ENCODE measurements around the gene GPR39.

Gene GPR39

GRCh38 chr2:132646540-132647108, 230.0 kb downstream of the GPR39 start:
- no peak for DNase-seq

DNA sequence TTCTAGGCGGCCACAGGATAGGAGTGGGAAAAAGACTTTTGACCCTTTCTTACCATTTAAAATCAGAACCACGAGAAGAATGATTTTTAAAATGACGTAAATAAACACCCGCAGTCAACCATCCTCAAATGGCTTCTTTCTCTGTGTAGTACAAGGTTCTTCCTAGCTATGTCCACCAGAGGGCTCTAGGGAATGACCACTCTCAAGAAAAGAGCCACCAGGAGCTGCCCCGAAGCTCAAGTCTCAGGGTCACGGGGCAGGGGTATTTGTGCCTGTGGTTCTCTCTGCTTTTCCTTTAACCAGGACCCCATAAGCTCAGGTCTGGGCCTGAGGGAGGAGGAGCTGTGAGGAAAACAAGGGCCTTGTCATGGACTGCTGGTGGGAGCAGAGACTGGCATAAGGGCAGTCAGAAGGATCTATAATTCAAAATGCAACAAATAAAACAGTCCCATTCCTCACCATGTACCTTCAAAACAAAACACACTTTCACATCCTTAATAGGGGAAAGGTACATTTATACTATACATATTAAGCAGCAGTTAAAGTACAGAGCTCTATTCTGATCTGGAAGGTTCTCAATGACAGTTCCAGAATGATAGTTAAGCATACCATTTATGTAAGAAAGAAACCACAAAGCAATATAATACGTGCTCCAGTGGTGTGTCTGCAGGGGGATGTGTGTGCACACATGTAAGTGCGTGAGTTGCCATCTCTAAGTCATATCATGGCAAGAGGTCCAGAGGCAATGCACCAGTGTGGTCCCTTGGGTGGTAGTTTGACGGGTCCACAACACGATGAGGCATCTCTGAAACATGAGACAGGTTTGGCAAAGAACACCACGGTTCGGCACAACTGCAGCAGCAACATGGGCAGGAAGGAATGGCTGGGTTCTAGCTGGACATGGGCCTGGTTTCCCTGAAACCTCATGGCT, 234.8 kb downstream of the GPR39 start:
- no peak for DNase-seq

DNA sequence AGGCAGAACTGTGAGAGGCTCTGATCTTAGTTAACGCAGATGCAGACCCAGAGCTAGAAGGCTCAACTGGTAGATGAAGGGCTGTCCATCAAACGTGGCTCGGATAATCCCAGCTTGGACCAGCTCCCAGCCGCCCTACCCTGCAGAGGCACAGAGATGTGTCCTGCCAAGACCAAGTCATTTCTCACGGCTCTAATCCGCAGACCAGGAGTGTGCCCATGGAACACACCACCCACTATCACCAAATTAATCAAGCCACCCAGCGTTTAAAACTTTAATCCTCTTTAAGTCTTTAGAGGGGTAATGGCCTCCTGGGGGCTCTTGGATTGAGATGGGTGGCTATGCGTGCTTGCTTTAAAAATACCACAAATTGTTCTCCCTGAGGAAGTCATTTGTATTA, 235.9 kb downstream of the GPR39 start:
- no peak for DNase-seq

DNA sequence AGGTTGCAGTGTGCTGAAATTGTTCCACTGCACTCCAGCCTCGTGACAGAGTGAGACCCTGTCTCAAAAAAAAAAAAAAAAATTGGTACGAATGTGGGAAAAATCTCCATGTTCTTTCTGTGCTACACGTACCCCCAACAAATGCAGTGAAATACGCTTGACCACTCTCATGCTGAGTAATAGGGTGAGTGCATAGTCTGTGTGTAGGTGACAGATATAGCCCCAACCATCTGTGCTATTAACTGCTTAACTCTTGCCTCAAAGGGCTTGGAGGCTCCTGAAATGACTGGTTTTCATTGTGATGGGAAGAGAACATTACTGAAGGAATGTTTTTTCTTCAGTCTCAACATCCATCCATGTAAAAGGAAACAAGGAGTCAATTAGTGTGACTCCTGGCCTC, 237.7 kb downstream of the GPR39 start:
- no peak for DNase-seq

GRCh38 chr2:132654968-132655367, 238.4 kb downstream of the GPR39 start:
- DNase-seq: no peak

- no peak for DNase-seq
Measured at GRCh38 chr2:132656266-132656975, 239.8 kb downstream of the GPR39 start.

- DNase-seq: no peak
Measured at GRCh38 chr2:132659331-132659730, 242.7 kb downstream of the GPR39 start.

- no peak for DNase-seq
Measured at GRCh38 chr2:132662732-132663131, 246.1 kb downstream of the GPR39 start.

DNA sequence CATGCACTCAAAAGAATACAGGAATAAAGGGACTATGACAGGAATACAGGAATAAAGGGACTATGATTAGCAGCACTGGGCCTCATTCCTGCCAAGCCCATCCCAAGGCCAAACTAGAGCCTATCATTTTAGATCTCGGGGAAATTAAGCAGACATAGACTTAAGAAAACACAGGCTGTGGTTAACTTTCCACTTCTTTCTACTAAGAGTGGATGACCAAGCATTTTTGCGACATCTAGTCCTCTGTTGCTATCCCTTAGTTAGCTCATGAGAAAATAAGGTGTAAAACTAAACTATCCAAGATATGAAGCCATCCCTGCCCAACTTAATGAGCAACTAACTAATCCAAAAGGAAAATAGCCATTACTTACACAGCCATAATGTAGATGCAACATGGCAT, 247.5 kb downstream of the GPR39 start:
- no peak for DNase-seq

DNA sequence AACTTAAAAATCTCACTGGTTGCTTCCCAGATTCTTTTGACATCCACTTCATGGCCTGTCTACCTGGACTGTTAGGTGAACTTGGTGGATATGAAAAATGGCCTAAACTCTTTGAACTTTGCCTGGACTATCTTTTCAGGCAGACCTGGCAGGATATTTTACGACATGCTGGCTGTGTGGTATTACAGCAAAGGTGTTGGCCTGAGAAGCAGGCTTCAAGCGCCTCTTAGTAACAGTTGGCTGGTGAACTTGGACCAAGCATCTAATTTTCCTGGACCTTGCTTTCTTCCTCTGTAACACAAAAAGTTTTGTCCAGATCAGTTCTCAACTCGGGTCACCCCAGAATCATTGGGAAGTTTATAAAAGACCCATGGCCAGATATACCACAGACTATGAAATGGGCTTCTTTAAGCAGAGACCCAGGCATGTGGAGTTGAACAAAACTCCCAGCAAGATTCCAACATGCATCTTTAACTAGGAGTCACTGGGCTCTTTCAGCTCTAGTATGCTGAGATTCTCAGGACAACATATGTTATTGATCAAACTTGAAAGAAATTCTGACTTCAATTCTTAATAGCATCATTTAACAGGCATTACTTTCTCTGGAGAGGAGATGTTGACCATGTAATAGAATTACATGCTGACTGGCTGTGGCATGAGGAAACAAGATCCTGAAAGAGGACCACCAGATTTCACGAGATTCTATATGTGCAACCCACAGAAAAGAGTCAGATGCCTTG, 249.0 kb downstream of the GPR39 start:
- DNase-seq: no peak

DNA sequence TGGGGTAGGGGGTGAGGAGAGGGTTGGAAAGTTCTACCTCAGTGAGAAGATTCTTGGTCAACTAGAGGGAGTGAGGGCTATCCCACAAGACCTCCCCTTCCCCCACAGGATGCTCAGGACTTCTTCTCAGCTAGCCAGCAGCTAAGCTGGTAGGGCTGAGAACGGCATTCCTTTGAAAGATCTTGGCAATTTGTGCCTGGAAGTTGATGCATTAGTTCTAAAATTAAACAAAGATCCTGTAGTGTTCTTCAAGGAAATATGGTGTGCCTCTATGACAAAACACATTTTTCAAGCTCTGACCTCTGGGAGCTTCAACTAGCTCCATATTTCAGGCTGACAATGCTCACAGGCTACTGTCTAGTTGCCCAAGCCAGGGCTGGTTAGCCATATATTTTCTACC, 251.1 kb downstream of the GPR39 start:
- DNase-seq: no peak

DNA sequence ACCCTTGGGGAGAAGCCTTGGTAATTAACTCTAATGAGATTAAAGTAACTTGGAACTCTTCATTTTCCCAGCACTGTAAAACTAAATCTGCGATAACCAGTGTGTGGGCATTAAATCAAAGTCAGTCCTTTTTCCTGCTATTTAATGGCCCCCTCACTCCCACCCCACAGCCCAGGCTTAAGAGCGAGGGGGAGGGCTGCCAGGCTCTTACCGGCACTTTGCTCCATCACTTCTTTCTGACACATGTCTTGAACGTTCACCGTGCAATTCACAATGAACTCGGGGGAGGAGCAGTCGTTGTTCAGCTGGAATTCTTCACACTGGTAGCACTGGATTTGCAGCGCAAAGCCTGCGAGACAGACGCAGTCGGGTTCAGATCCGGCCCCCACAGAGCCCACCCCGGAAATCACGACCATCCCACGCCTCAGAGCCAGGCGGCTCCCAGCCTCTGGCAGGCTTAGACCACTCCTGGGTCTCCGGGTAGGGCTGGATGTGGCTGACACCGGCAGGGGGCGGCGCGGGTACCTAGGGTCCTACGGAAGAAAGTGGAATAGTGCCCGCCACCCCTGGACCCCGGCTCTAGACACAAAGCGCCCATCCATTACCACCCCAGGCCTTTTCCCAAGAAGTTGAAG, 251.7 kb downstream of the GPR39 start:
- no peak for DNase-seq

DNA sequence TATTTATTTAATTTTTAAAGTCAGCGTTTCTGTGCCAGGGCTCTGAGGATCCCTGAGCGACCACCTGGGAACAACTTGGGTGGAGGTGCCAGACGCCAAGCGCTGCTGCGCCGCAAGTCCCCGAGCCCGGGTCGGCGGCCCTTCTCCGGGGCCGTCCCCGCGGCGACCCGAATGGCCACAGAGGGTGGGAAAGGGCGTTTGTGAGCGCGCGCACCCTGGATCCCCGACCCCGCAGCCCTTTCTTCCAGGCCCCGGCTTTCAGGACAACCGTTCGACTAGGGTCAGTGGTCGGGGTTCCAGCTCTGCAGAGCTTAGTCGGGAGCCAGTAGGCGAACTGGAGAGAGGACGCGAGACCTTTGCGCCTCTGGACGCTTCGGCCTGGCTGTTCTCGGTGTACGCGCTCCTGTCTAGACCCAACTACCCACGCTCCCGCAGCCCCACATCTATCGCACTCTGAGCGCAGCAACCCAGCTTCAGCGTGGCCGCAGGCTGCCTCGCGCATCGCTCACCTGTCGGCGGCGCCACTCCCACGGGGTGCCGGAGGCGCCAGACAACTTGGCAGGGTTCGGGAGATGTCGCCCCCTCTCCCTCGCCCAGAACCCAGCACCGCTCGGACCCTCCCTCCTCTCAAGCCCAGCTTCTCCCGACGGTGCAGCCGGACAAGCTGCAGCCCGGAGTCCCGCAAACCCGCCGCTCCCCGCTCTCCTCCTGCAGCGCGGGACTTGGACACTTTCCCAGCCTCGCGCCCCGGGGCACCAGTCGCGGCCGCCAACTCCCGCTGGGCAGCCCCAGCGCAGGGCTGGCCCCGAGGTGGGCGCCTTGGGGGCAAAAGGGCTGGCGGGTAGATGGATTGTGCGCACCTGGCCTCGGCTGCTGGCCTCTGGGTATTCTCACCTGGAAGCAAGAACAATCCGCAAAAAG, 252.6 kb downstream of the GPR39 start:
- DNase-seq: no peak

DNA sequence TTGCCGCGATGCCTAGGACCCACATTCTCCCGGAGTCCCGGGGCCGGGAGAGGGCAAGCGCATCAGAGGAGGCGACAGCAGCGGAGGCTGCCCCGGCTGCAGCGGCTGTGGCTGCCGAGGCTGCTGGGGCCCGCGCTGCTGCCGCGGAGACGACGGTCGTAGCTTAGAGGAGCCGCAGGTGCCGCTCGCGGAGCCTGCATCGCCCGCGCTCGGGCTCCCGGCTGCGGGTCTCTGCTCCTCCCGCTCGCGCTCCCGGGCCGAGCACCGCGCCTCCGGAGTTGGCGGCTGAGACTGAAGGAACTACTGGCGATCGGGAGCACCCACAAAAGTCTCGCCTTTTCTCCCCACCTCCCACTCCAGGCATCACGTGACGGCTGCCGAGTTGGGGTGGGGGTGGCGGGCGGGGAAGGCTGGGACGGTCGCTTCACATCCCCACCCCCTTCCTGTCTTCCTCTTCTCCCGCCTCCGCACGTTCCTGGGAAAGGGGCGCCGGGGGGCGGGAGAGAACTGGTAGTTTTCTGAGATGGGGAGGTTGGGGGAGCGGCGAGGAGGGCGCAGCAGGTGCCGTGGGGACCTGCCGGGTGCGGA, 253.4 kb downstream of the GPR39 start, which contains the start of gene LYPD1:
TSS of gene LYPD1 (minus strand) at position 298 of the 588 bp plus-strand sequence. CDS start at position 25, 273 bp downstream.
- DNase-seq: no peak

GRCh38 chr2:132670496-132671150, 254.0 kb downstream of the GPR39 start:
- no peak for DNase-seq

- DNase-seq: no peak
Measured at GRCh38 chr2:132671151-132671835, 254.7 kb downstream of the GPR39 start.

GRCh38 chr2:132676999-132677398, 260.4 kb downstream of the GPR39 start:
- DNase-seq: no peak

DNA sequence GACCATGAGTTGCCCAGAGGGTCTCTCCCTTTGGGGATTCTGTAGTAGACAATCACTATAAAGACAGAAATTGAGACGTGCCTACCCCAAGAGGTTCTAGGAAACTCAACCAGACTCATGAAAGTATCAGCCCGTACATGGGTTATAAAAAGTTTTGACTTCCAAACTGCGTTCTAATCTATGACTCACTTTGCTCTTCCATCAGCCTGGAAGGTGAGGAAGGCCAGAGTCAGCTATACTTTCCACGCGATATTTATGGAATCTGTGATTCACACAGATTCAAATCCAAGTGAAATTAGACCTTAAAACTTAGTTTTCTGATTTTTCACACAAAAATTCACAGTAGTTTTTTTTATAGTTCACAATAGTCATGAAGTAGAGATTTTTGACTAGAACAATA, 261.1 kb downstream of the GPR39 start:
- no peak for DNase-seq

DNA sequence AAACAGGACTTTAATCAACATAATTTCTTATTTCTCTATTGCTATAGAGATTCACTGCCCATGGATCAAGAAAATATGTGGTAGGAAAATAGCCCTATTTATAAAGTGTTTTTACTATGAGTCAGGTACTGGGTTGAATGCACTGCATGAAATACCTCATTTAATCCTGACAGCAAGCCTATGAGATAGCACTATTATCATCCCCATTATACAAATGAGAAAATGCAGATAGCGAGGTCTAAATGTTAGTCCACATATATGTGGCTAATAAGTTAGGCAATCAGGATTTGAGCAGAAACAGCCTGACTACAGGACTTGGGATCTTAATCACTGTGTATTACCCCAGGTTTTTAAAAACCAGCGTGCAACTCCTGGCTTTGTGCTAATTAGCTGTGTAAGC, 261.9 kb downstream of the GPR39 start:
- DNase-seq: no peak

- DNase-seq: no peak
Measured at GRCh38 chr2:132680544-132680943, 263.9 kb downstream of the GPR39 start.

Data from activated CD8-positive, alpha-beta memory T cell treated with anti-CD3 and anti-CD28 coated beads, Interleukin-2, amount 50 U/mL, for 48 hours (primary cell).